CD14-positive monocyte (primary cell): Measurements from ENCODE around the gene SIN3A. TPM values are rescaled to one million over a fixed set of nuclear protein-coding genes. Genes with fewer than 3 reads are reported as not detected.

Experiments
- DNase-seq, 3 donors: peaks; one replicate each; pipeline ENCODE4 v3.0.0-alpha.2; 2011 to 2022
- H2AFZ ChIP-seq: 2 replicates; pipeline ENCODE4 v1.6.0; 2012; ENCODE audit warnings: mild to moderate bottlenecking, low read depth, low read length, inconsistent platforms; ENCODE audit not compliant: insufficient read depth, poor library complexity, severe bottlenecking
- H3K27ac ChIP-seq, 2 donors: 1 replicate in 1 of 2; 2 replicates in 1 of 2; pipeline ENCODE4 v1.5.1; 2012 to 2013; ENCODE audit warnings: low read length in 2 of 2, control low read depth in 1 of 2, inconsistent platforms in 1 of 2, low read depth in 1 of 2, mild to moderate bottlenecking in 1 of 2
- H3K27me3 ChIP-seq, 2 donors: one replicate each; pipeline versions ENCODE4 v1.6.0 to v1.6.1; 2011 to 2013; ENCODE audit warnings: low read length in 2 of 2; ENCODE audit not compliant: control insufficient read depth in 2 of 2, insufficient read depth in 2 of 2
- H3K36me3 ChIP-seq, 2 donors: replicated peaks in 1 of 2; 1 replicate in 1 of 2; 2 replicates in 1 of 2; pipeline versions ENCODE4 v1.5.1 to v1.6.1; 2012 to 2013; ENCODE audit warnings: low read length in 2 of 2, control low read depth in 1 of 2, inconsistent platforms in 1 of 2, mild to moderate bottlenecking in 1 of 2; ENCODE audit not compliant: insufficient read depth in 2 of 2, control insufficient read depth in 1 of 2
- H3K4me1 ChIP-seq, 2 donors: 1 replicate in 1 of 2; 2 replicates in 1 of 2; pipeline versions ENCODE4 v1.5.1 to v1.6.1; 2012 to 2013; ENCODE audit warnings: low read length in 2 of 2, control low read depth in 1 of 2, inconsistent platforms in 1 of 2, mild to moderate bottlenecking in 1 of 2, moderate library complexity in 1 of 2; ENCODE audit not compliant: insufficient read depth in 2 of 2, control insufficient read depth in 1 of 2
- H3K4me2 ChIP-seq: replicated peaks from 2 replicates; pipeline ENCODE3; 2012; ENCODE audit warnings: low read length, moderate library complexity, mild to moderate bottlenecking; ENCODE audit not compliant: poor library complexity, severe bottlenecking; ENCODE audit errors: extremely low read depth
- H3K4me3 ChIP-seq, 3 experiments: fragments of 200-600 bp in 1 of 3; sonication (generic) in 1 of 3; replicated peaks in 1 of 3; 1 replicate in 2 of 3; 2 replicates in 1 of 3; pipeline ENCODE4 v1.5.1; 2011 to 2013; ENCODE audit warnings: low read length in 3 of 3, mild to moderate bottlenecking in 3 of 3, control low read depth in 2 of 3, low read depth in 2 of 3, inconsistent platforms in 1 of 3, moderate library complexity in 1 of 3
- H3K79me2 ChIP-seq: 2 replicates; pipeline ENCODE4 v1.6.0; 2012; ENCODE audit warnings: mild to moderate bottlenecking, control low read depth, inconsistent platforms, low read length, moderate library complexity; ENCODE audit not compliant: insufficient read depth
- H3K9ac ChIP-seq: 2 replicates; pipeline ENCODE4 v1.6.0; 2017; ENCODE audit warnings: low read length, mild to moderate bottlenecking; ENCODE audit not compliant: insufficient read depth, poor library complexity, severe bottlenecking
- H3K9me3 ChIP-seq, 2 donors: replicated peaks in 1 of 2; 1 replicate in 1 of 2; 2 replicates in 1 of 2; pipeline versions ENCODE4 v1.5.1 to v1.6.1; 2012 to 2013; ENCODE audit warnings: low read length in 2 of 2, control low read depth in 1 of 2; ENCODE audit not compliant: control insufficient read depth in 1 of 2, insufficient read depth in 1 of 2
- H4K20me1 ChIP-seq: 2 replicates; pipeline ENCODE4 v1.6.0; 2012; ENCODE audit warnings: mild to moderate bottlenecking, low read length, control low read depth, moderate library complexity; ENCODE audit not compliant: insufficient read depth
- H3K27ac Mint-ChIP-seq, 7 donors: one replicate each; pipeline ENCODE4 v1.8.0; 2020; ENCODE audit warnings: mild to moderate bottlenecking in 7 of 7, mixed read lengths in 7 of 7, moderate library complexity in 6 of 7, inconsistent platforms in 2 of 7
- H3K27me3 Mint-ChIP-seq, 3 donors: one replicate each; pipeline ENCODE4 v1.8.0; 2021 to 2022; ENCODE audit warnings: low read depth in 3 of 3, mild to moderate bottlenecking in 3 of 3, mixed read lengths in 3 of 3, moderate library complexity in 3 of 3, inconsistent platforms in 1 of 3
- H3K36me3 Mint-ChIP-seq, 2 donors: one replicate each; pipeline ENCODE4 v1.8.0; 2020; ENCODE audit warnings: mixed read lengths in 2 of 2, inconsistent platforms in 1 of 2, mild to moderate bottlenecking in 1 of 2
- H3K4me1 Mint-ChIP-seq: one replicate; pipeline ENCODE4 v1.8.0; 2020; ENCODE audit warnings: mild to moderate bottlenecking, mixed read lengths
- H3K4me3 Mint-ChIP-seq, 2 donors: one replicate each; pipeline ENCODE4 v1.8.0; 2020; ENCODE audit warnings: mild to moderate bottlenecking in 2 of 2, mixed read lengths in 2 of 2, moderate library complexity in 1 of 2
- H3K9me3 Mint-ChIP-seq, 7 donors: one replicate each; pipeline ENCODE4 v1.8.0; 2020 to 2022; ENCODE audit warnings: mixed read lengths in 7 of 7, mild to moderate bottlenecking in 6 of 7, moderate library complexity in 6 of 7, inconsistent platforms in 2 of 7
- CTCF ChIP-seq: fragments of 200-600 bp; IDR thresholded peaks from one replicate; pipeline ENCODE4 v1.8.0; 2022; ENCODE audit warnings: antibody characterized with exemption, mild to moderate bottlenecking
- WGBS: methylation state at CpG from one replicate; pipeline ENCODE4 v1.1.5; 2013; ENCODE audit warnings: missing lambda C conversion rate; ENCODE audit not compliant: insufficient coverage; 5-methylcytosine and 5-hydroxymethylcytosine counted together
- intact Hi-C, 2 donors: fragments of 100-400 bp; cut with micrococcal nuclease; formaldehyde crosslinking; loops; one replicate each; pipeline versions ENCODE4 v1.15.0 to v1.15.1; 2023
- polyA plus RNA-seq, 3 donors: library from polyadenylated mRNA; depleted of rRNA in 1 of 3; unstranded in 2 of 3; stranded (reverse) in 1 of 3; fragments of 300-500 nt in 2 of 3; fragments of >200 nt in 1 of 3; fragmentation: Illumina TruSeq in 2 of 3; gene quantifications; 1 replicate in 2 of 3; 2 replicates in 1 of 3; pipeline ENCODE4 v1.2.3, GENCODE V29; 2012 to 2021

The SIN3A gene
- polyA plus RNA-seq, 3 donors = 2.3 to 20.7 (median 7.9) TPM

- Histone ChIP-seq H3K79me2 (no peaks in the 10 kb centered on the region), H3K9me3 (peaks cover 7 to 9% of the 10 kb centered on the region in 2 donors), H3K36me3 (peaks cover 30 to 55% of the 10 kb centered on the region in 2 donors), H2AFZ (no peak overlapping the region), H3K4me1 (peaks cover 11 to 13% of the 10 kb centered on the region in 2 donors), H3K9ac (no peak overlapping the region), H3K27me3 (peaks cover 0 to 6% of the 10 kb centered on the region in 2 donors), H3K4me3 (no peak overlapping the region), H4K20me1 (peaks cover 11% of the 10 kb centered on the region), H3K4me2 (no peak overlapping the region), H3K27ac (no peak overlapping the region)
- Mint-ChIP-seq H3K27me3 (peaks cover 2 to 16% (median 12%) of the 10 kb centered on the region in 3 donors), H3K4me3 (no peak overlapping the region), H3K4me1 (peaks cover 21% of the 10 kb centered on the region), H3K9me3 (peaks cover 7 to 8% (median 7%) of the 10 kb centered on the region in 7 donors), H3K27ac (peak overlapping the region in 1 of 7 donors; percentile 48), H3K36me3 (peaks cover 39 to 58% of the 10 kb centered on the region in 2 donors)
- no peak for DNase-seq
- WGBS = 94% methylated on average over 5 of the region's 7 CpGs
- intact Hi-C loops = no loop called here
- TF ChIP-seq CTCF = no peak
Measured at GRCh38 chr15:75354454-75354853, 97.0 kb downstream of the SIN3A start.

GRCh38 chr15:75353604-75354003 lies 97.9 kb downstream of the SIN3A start:
- Histone ChIP-seq H3K4me3 (no peak overlapping the region), H3K27me3 (peaks cover 5 to 14% of the 10 kb centered on the region in 2 donors), H3K4me1 (peaks cover 20 to 21% of the 10 kb centered on the region in 2 donors), H3K27ac (no peak overlapping the region), H3K4me2 (no peak overlapping the region), H3K79me2 (no peaks in the 10 kb centered on the region), H3K36me3 (peaks cover 22 to 47% of the 10 kb centered on the region in 2 donors), H4K20me1 (peaks cover 11% of the 10 kb centered on the region), H3K9me3 (peaks cover 15 to 17% of the 10 kb centered on the region in 2 donors), H3K9ac (no peak overlapping the region), H2AFZ (no peak overlapping the region)
- H3K9me3 Mint-ChIP-seq = peaks cover 15 to 17% (median 16%) of the 10 kb centered on the region in 7 donors
- H3K27ac Mint-ChIP-seq = no peak overlapping the region
- no peak for DNase-seq
- intact Hi-C loops = no loop called here
- TF ChIP-seq CTCF = no peak
- WGBS = 93% methylated on average over 6 of the region's 7 CpGs
- no peak overlapping the region for H3K4me3 Mint-ChIP-seq
- H3K36me3 Mint-ChIP-seq = peaks cover 37 to 53% of the 10 kb centered on the region in 2 donors
- H3K27me3 Mint-ChIP-seq = peaks cover 5 to 24% (median 20%) of the 10 kb centered on the region in 3 donors
- peaks cover 29% of the 10 kb centered on the region for H3K4me1 Mint-ChIP-seq
